Astrocyte of the cerebellum (primary cell): ENCODE data around the gene TSHZ2.
"Not testable (repeated sequence)": the region's sequence is repeated elsewhere in the genome, so short reads cannot be mapped to it uniquely, and the experiment has no call there.

ENCODE experiments used
- DNase-seq: peaks from one replicate; pipeline ENCODE4 v3.0.0-alpha.2; 2011; ENCODE audit warnings: low read depth
- H3K4me3 ChIP-seq: 2 replicates; pipeline ENCODE4 v1.5.1; 2011; ENCODE audit warnings: mild to moderate bottlenecking, low read depth, low read length, moderate library complexity
- CTCF ChIP-seq: IDR thresholded peaks from 2 replicates; pipeline ENCODE4 v1.5.1; 2012; ENCODE audit warnings: low read length, low read depth, moderate library complexity, mild to moderate bottlenecking; ENCODE audit errors: missing control alignments
- in situ Hi-C: cut with HindIII; loops from 2 replicates; pipeline ENCODE4 v1.10.0; 2017; ENCODE audit warnings: low sequenced_read_pairs

Gene TSHZ2

DNA sequence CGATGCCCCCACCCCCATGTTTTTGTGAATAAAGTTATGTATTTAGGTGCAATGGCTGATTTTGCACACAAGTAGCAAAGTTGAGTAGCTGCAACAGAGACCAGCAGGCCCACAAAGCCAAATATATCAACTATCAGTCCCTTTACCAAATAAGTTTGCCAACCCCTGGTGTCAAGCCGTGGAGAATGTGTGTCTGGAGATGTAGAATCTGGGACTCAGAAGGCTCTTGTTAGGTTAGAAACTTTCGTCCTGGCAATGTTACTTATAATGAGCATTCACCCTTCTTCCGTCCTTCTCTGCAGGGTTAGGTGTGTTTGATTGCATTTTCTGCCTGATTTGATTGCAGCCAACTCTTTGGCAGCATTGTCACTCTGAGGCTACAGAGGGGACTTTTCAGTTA is 563.7 kb downstream of the TSHZ2 start:
- in situ Hi-C loops: no loop called here
- no peak for TF ChIP-seq CTCF
- no peak overlapping the region for H3K4me3 ChIP-seq
- no peak for DNase-seq

GRCh38 chr20:53536382-53536781 is 564.2 kb downstream of the TSHZ2 start:
- H3K4me3 ChIP-seq, in situ Hi-C loops, DNase-seq: not testable (repeated sequence)

GRCh38 chr20:53539516-53539915 is 567.4 kb downstream of the TSHZ2 start:
- no peak for TF ChIP-seq CTCF
- H3K4me3 ChIP-seq: no peak overlapping the region
- DNase-seq: no peak
- in situ Hi-C loops: no loop called here
